Omental fat pad (tissue), 4 donors: ENCODE measurements around the gene MELTF. TPM values are rescaled to one million over a fixed set of nuclear protein-coding genes. Genes with fewer than 3 reads are reported as not detected.
A peak's percentile ranks its signal among the peaks of the same experiment; 100 is the strongest.

ENCODE experiments used
- ATAC-seq: fragments of 150-250 bp; one replicate; pipeline ENCODE4 v1.9.1; 2016; ENCODE audit warnings: mild to moderate bottlenecking, moderate library complexity; ENCODE audit not compliant: low FRiP score
- DNase-seq: peaks from one replicate; pipeline ENCODE4 v3.0.0-alpha.2; 2019; ENCODE audit warnings: low spot score
- total RNA-seq, 4 donors: library from RNA; depleted of rRNA; stranded (reverse); fragments of >200 nt; gene quantifications; one replicate each; pipeline ENCODE4 v1.1.0, GENCODE V29; 2016
- TF ChIP-seq, protein P1 (sequence below), 3 donors: fragments of 450-650 bp; IDR thresholded peaks; one replicate each; pipeline ENCODE4 v1.5.1; 2016 to 2017; ENCODE audit warnings: antibody characterized with exemption in 3 of 3, mild to moderate bottlenecking in 3 of 3, moderate library complexity in 2 of 3

MELTF gene
- total RNA-seq, 4 donors from 2014 or later = 8.3 to 39.3 (median 27.2) TPM

- TF ChIP-seq, protein P1, sequence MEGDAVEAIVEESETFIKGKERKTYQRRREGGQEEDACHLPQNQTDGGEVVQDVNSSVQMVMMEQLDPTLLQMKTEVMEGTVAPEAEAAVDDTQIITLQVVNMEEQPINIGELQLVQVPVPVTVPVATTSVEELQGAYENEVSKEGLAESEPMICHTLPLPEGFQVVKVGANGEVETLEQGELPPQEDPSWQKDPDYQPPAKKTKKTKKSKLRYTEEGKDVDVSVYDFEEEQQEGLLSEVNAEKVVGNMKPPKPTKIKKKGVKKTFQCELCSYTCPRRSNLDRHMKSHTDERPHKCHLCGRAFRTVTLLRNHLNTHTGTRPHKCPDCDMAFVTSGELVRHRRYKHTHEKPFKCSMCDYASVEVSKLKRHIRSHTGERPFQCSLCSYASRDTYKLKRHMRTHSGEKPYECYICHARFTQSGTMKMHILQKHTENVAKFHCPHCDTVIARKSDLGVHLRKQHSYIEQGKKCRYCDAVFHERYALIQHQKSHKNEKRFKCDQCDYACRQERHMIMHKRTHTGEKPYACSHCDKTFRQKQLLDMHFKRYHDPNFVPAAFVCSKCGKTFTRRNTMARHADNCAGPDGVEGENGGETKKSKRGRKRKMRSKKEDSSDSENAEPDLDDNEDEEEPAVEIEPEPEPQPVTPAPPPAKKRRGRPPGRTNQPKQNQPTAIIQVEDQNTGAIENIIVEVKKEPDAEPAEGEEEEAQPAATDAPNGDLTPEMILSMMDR (IDR thresholded peaks at IDR 0.05) = no peak
- DNase-seq (no peak), ATAC-seq (no peak)
Measured at GRCh38 chr3:197008436-197009209, 21.0 kb downstream of the MELTF start.

DNA sequence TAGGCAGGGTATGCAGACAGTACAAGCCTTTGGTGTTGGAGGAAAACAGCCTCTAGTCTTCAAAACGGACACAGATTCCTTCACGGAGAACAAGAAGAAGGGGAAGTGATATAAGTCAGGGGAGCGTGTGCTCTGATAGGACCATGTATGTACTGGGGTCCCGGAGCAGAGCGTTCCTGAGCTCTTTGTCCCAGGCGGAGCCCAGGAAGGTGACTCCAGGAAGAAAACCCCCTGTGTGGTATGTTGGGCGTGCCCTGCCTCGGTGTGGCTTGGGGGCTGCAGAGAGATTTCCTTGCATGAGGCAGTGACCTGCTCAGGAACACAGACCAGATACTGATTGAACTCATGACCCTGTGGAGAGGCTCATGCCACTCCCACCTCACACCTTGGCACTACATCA, 21.7 kb downstream of the MELTF start:
- TF ChIP-seq, protein P1 (IDR thresholded peaks at IDR 0.05) = no peak
- no peak for DNase-seq
- ATAC-seq = no peak

- ATAC-seq (no peak), DNase-seq (no peak)
- TF ChIP-seq, protein P1 (IDR thresholded peaks at IDR 0.05) = no peak
Measured at GRCh38 chr3:197007296-197007940, 22.2 kb downstream of the MELTF start.

DNA sequence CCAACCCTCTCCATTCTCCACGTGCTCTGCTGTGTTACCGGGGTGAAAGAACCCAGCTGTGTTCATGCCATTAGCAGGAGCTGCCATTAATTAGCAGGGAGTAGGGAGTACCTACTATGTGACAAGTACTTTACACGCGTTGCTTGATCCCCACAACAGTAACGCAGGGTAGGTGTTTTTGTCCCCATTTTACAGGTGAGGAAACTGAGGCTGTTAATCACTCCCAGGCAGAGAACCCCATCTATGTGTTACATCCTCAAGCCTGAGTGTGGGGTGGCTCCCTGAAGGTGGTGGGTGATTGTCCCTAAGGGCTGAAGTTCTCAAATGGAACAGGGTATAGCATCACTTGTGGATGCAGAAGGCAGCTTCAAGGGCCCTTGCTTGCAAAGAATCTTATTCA, 22.8 kb downstream of the MELTF start:
- no peak for ATAC-seq
- DNase-seq = no peak
- TF ChIP-seq, protein P1 (IDR thresholded peaks at IDR 0.05) = no peak

- TF ChIP-seq, protein P1 (IDR thresholded peaks at IDR 0.05) = no peak
- no peak for ATAC-seq
- DNase-seq = no peak
Measured at GRCh38 chr3:197006446-197006845, 23.2 kb downstream of the MELTF start.

DNA sequence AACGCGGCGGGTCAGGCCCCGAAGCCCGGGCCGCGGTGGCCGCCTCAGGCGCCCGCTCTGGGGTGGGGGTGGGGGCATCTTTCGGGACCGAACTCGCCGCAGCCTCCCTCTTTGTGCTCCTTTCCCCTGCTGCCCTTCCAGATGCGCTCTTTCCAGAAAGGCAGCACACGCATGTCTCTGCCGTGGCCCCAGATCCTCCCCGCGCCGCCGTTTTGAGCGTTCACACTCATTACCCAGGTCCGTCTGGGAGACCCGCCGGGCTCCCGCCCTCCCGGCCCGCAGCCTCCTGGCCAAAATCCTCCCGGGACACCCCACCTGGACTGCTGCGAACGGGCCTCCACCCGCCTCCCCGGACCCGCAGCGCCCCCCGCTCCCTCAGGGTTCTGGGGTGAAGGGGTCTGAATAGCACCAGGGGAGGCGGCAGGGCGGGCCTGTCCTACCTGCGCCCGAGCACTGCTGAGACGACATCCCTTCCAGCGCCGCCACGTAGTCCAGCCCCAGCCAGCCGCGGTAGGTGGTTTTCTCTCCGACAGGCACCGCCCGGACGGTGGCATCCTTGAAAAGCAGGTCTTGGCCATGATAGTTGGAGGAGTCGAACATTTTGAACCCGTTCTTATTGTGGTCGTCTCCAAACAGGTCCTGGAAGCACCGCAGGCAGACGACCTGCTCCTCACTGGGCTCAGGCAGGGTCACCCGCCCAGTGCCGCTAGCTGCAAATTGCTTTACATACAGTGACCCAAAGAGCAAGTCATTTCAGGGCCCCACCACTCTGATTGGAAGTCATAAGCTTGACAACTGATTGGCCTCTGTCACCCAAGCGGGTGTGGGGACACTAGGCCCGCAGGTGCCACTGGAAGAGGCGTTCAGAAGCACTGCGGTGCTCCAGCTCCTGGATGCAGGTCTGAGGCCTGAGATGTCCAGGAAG, 25.9 kb downstream of the MELTF start:
- DNase-seq (no peak), ATAC-seq (peak; percentile 3)
- TF ChIP-seq, protein P1 (IDR thresholded peaks at IDR 0.05) = no peak
